ENCODE data around the gene ZNF576. TPM values are rescaled to one million over a fixed set of nuclear protein-coding genes. Genes with fewer than 3 reads are reported as not detected.
"Not testable (repeated sequence)": the region's sequence is repeated elsewhere in the genome, so short reads cannot be mapped to it uniquely, and the experiment has no call there.

Gene ZNF576
- polyA plus RNA-seq, 5 donors, result 10.0 to 14.4 (median 10.6) TPM

DNA sequence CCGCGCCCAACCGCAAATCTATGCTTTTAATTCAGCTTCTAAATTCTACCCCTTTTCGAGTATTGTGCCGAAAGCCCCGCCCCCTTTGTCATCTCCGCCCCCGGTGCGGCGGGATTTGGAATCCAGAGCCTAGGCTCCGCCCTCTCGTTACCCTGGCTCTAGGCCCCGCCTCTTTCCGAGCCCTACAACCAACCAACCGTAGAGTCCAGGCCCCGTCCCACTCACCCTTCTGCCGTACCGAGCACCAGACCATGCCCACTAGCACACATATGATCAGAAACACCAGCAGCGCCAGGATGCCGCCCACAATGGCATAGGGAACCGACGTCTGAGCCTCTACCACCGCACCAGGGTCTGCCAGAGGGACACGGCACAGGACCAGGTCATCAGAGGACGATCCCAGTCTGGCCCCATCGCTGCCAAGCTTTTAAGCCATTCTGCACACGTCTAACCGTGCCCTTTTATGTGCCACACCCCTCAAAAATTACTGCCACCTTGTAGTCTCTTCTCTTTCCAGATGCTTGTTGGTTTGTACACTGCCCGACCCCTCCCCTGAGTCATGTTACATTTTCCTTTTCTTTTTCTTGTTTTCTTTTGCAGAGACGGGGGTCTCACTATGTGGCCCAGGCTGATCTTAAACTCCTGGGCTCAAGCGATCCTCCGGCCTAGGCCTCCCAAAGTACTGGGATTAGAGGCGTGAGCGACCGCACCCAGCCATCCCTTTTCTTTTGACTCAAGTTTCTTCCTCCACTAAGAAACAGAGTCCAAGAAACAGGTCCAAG lies 27.7 kb downstream of the ZNF576 start:
- DNase-seq, result no peak

DNA sequence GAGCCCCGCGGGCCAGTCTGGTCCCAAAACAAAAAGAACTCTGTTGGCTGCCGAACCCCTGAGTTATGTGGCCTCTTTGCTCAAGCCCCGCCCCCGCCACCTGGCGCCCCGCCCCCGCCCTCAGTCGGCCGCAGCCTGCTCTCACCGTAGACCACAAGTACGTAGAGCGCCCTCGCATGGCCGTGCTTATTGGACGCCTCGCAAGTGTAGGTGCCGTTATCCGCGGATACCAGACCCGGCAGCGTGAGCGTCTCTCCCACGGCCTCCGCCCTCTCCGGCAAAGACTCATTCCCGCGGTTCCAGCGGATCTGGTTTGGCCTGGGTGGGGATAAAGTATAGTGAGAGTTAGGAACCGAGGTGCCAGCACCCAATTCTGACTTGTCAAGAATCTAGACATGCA lies 28.5 kb downstream of the ZNF576 start:
- DNase-seq, result no peak

DNA sequence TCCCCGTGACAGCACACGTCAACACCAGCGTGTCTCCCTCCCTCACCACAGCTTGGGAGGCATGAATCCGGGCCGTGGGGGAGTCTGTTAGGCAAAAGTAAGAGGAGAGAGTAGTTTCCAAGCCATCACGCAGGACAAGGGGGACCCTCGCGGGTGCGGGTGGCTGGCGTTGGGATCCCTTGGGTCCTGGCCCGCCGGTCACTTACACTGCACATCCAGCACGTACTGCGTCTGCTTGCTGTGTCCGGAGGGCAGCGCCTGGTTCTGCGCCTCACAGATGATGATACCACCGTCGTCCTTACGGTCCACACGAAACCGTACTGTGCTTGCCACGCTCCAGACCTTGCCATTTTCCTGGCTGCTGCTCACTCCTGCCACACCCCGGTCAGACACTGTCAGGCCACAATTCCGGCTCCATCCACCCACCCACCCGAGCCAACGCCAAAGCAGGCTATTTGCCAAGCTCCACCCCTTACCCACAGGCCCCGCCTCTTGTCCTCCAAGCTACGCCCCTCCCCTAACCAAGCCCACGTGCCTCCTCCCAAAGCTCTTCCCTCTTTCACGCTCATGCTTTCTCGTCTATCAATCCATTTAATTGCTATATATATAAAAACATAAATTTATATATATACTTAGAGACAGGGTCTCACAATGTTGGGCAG lies 29.7 kb downstream of the ZNF576 start:
- DNase-seq, result no peak

GRCh38 chr19:43626838-43627237 lies 30.4 kb downstream of the ZNF576 start:
- no peak for DNase-seq

- DNase-seq, result no peak
Observed at GRCh38 chr19:43628646-43629326, 32.4 kb downstream of the ZNF576 start.

DNA sequence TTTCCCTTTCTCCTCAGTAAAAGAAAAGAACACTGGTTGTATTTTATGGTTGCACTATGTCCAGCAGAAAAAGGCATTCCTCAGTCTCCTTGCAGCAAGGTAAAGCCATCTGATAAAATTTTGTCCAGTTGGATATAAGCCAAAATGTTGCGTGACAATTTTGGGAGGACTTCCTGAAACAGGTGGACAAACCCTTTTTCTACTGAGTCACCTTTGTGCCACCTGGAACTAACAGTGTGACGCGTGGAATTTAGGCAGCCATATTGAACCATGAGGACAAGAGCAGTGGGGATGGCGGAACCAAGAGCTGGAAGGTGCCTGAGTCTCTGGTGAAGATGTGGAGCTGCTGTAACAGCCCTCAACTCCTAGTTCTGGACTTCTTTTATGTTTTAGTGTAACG lies 35.1 kb downstream of the ZNF576 start:
- DNase-seq, result no peak

- DNase-seq, result no peak
Observed at GRCh38 chr19:43633520-43633919, 37.1 kb downstream of the ZNF576 start.

DNA sequence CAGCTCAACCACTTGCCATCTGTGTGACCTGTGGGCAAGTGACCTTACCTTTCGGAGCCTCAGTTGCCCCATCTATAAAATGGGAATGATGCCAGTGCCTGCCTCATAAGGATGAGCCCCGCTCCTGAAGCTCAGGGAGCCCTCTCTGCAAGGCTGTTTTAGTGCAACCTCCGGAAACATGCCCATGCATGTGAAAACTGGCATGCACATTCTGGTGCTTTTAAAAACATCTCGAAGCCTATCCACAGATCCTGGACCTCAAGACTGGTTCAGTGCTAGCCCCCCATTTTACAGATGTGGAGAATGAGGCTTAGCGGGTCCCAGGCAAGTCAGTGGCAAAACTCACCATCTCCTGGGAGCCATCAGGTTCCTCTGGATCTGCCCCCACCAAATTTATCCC lies 37.7 kb downstream of the ZNF576 start:
- DNase-seq, result no peak

GRCh38 chr19:43634506-43634871 lies 38.1 kb downstream of the ZNF576 start:
- peak in 1 of 2 donors; percentile 13 for DNase-seq

- peak in 1 of 2 donors; percentile 23 for DNase-seq
Observed at GRCh38 chr19:43634872-43635560, 38.6 kb downstream of the ZNF576 start.

GRCh38 chr19:43635561-43635940 lies 39.2 kb downstream of the ZNF576 start:
- not testable (repeated sequence) for DNase-seq

- no peak for DNase-seq
Observed at GRCh38 chr19:43636121-43636683, 39.8 kb downstream of the ZNF576 start.

DNA sequence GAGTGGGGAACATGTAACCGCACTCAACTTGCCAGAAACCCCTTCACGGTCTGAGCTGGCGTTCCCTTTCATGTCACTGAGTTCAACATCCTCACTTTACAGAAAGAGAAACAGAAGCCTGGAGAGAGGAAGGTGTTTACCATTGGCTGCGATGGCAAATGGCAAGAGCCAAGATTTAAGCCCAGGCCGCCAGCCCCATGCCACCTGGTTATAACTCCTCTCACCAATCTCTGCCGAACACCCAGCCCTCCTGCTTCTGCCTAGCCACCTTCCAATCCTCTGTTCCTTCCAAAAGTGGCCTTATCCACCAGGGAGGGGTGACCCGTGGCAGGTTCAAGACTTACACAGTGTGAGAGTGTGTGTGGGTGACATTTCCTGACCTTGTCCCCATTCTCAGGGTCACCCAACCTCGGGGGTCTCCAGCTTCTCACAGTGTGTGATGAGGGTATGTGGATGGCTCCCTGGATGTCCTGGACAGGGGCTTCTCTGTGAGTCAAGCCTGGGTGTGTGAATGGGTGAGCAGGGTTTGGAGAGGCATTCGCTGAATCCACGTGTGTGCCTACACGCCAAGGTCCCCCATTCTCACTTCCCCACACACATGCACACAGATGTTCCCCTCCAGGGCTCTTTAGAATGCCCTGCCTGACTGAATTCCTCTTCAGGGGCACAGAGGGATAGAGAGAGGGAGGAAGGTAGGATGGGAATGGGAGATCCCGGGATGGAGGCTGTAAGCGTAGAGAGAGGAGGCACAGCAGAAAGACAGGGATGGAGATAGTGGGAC lies 42.0 kb downstream of the ZNF576 start:
- DNase-seq, result no peak

GRCh38 chr19:43638995-43639518 lies 42.7 kb downstream of the ZNF576 start:
- DNase-seq, result no peak

GRCh38 chr19:43639519-43640423 lies 43.4 kb downstream of the ZNF576 start, which contains the start of gene CADM4:
TSS of gene CADM4 (minus strand) at chr19:43639850. CDS start at chr19:43639790, 60 bp downstream.
- DNase-seq, result no peak

GRCh38 chr19:43640424-43640757 lies 44.0 kb downstream of the ZNF576 start:
- no peak for DNase-seq

DNA sequence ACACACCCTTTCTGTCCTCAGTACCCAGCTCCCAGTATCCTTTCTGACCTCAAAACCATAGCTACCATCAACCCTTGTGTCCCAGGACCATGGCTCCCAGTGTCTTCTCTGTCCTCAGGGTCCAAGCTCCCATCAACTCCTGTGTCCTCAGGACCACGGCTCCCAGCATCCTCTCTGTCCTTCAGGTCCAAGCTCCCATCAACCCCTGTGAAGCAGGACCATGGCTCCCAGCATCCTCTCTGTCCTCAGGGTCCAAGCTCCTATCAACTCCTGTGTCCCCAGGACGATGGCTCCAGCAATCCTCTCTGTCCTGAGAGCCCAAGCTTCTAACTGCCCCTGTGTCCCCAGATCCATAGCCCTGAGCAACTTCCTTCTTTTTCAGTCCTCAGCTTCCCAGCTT lies 44.9 kb downstream of the ZNF576 start:
- no peak for DNase-seq

DNA sequence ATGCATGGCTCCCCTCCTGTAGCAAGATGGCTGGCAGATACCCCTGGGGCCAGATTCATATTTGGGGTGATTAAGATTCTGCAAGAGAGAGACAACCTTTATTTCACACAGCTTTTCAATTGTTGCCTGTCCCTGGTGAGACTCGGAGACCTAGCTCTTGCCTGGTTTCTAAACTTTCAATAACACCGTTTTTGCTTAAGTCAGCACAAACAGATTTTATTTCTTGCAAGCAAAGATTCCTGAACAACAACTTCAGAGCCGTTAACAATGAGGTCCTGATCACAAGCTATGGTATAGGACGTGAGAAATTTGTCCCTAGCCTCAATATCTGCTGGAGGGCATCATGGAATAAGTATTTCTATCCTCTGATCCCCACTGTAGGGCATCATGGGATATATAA lies 46.1 kb downstream of the ZNF576 start:
- DNase-seq, result no peak

DNA sequence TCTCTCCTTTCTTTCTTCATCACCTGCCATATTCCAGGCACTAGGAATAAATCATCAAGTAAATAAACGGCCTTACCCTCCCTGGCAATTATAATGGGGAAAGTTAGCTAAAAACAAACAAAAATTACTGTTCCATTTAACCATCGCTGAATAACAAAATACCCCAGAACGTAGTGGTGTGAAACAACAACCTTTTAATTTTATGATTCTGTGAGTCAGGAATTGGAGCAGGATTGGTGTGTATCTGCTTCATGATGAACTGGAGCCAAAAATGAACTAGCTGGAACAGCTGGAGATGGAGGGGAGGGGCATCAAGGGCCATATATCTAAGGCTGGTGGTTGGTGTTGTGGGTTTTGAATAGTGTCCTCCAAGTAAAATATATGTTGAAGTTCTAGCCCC lies 46.9 kb downstream of the ZNF576 start:
- DNase-seq, result no peak

GRCh38 chr19:43644181-43644580 lies 47.8 kb downstream of the ZNF576 start:
- DNase-seq, result no peak
